PFSK-1 (cell line): ENCODE measurements around the gene IGSF21.

Experiments used
- FOXP2 ChIP-seq: optimal IDR thresholded peaks from 2 replicates; pipeline ENCODE3; 2011; ENCODE audit warnings: borderline replicate concordance, control low read depth, inconsistent platforms; ENCODE audit not compliant: insufficient read depth; ENCODE audit errors: extremely low read length, extremely low read depth
- POLR2AphosphoS5 ChIP-seq: IDR thresholded peaks from 2 replicates; pipeline ENCODE4 v1.6.1; 2012; ENCODE audit warnings: low read depth, mild to moderate bottlenecking, control low read depth, low read length, moderate library complexity
- SIN3A ChIP-seq: IDR thresholded peaks from 2 replicates; pipeline ENCODE4 v1.6.1; 2012; ENCODE audit warnings: mild to moderate bottlenecking, low read length, moderate library complexity, borderline replicate concordance; ENCODE audit not compliant: insufficient read depth
- TAF1 ChIP-seq: IDR thresholded peaks from 2 replicates; pipeline ENCODE4 v1.6.1; 2012; ENCODE audit warnings: low read length, control low read depth, borderline replicate concordance; ENCODE audit not compliant: insufficient read depth
- TF ChIP-seq, protein P1 (sequence below), 2 experiments: IDR thresholded peaks; 2 replicates each; pipeline versions ENCODE4 v1.6.1 to v1.8.0; 2011 to 2012; ENCODE audit warnings: low read depth in 2 of 2, low read length in 2 of 2, control low read depth in 1 of 2, inconsistent platforms in 1 of 2, mild to moderate bottlenecking in 1 of 2, moderate library complexity in 1 of 2; ENCODE audit not compliant: insufficient read depth in 1 of 2

DNA sequence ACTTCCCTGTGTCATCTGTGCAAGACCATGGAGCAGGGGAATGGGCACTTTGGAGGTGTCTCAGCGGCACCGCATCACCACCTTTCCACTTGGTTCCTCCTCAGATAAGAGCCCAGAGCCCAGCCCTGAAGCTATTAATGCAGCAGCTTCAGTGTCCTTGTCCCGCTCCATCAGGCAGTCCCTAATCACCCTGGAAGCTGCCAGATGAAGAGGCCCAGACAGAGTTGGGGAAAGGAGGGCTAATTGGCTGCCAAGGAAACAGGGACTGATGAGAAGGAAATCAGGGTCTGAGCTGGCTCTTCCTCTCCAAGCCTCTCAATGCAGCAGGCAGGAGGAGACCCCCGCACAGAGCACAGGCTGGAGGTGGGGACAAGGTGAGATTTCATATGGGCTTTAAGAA, 290.0 kb downstream of the IGSF21 start:
- TF ChIP-seq, protein P1, sequence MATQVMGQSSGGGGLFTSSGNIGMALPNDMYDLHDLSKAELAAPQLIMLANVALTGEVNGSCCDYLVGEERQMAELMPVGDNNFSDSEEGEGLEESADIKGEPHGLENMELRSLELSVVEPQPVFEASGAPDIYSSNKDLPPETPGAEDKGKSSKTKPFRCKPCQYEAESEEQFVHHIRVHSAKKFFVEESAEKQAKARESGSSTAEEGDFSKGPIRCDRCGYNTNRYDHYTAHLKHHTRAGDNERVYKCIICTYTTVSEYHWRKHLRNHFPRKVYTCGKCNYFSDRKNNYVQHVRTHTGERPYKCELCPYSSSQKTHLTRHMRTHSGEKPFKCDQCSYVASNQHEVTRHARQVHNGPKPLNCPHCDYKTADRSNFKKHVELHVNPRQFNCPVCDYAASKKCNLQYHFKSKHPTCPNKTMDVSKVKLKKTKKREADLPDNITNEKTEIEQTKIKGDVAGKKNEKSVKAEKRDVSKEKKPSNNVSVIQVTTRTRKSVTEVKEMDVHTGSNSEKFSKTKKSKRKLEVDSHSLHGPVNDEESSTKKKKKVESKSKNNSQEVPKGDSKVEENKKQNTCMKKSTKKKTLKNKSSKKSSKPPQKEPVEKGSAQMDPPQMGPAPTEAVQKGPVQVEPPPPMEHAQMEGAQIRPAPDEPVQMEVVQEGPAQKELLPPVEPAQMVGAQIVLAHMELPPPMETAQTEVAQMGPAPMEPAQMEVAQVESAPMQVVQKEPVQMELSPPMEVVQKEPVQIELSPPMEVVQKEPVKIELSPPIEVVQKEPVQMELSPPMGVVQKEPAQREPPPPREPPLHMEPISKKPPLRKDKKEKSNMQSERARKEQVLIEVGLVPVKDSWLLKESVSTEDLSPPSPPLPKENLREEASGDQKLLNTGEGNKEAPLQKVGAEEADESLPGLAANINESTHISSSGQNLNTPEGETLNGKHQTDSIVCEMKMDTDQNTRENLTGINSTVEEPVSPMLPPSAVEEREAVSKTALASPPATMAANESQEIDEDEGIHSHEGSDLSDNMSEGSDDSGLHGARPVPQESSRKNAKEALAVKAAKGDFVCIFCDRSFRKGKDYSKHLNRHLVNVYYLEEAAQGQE (IDR thresholded peaks at IDR 0.05; ENCODE audit: insufficient read depth in 1 of 2, low read depth in 2 of 2, low read length in 2 of 2): no peak
- no peak for TF ChIP-seq FOXP2
- no peak for TF ChIP-seq POLR2AphosphoS5
- no peak for TF ChIP-seq TAF1
- TF ChIP-seq SIN3A: no peak
